Endothelial cell of umbilical vein (primary cell): Measurements from ENCODE around the gene AASDH. TPM values are rescaled to one million over a fixed set of nuclear protein-coding genes. Genes with fewer than 3 reads are reported as not detected.

ENCODE experiments used
- BruUV-seq: library from RNA; stranded (reverse); fragments of 400-500 nt; replicated peaks from 2 replicates; lab custom pipeline; 2021; lab: Mats Ljungman, UMichigan
- CTCF ChIA-PET: fragments of 300-600, 350-600 bp; sonication (Branson Sonifier 250); formaldehyde crosslinking; loops from one replicate; lab custom pipeline; 2021; ENCODE audit warnings: antibody characterized with exemption, inconsistent platforms; lab: Charles Lee
- POLR2A ChIA-PET: fragments of 300-600, 350-600 bp; sonication (Branson Sonifier 250); formaldehyde crosslinking; loops from one replicate; lab custom pipeline; 2021; ENCODE audit warnings: antibody characterized with exemption, inconsistent platforms; lab: Charles Lee
- DNase-seq: peaks from one replicate; pipeline ENCODE4 v3.0.0-alpha.2; 2011; ENCODE audit warnings: low read depth, low spot score
- FAIRE-seq: peaks from 2 replicates; lab custom pipeline; 2011; peaks lifted over from hg19 to GRCh38; lab: Jason Lieb, UNC
- H2AFZ ChIP-seq: 2 replicates; pipeline ENCODE4 v1.6.0; 2012; ENCODE audit warnings: low read depth, low read length, control low read depth, inconsistent platforms
- H3K27ac ChIP-seq: 2 replicates; pipeline ENCODE4 v1.5.1; 2011; ENCODE audit warnings: low read depth, mild to moderate bottlenecking, control low read depth, low read length, moderate library complexity; ENCODE audit not compliant: insufficient read depth
- H3K27me3 ChIP-seq, 2 experiments: 2 replicates each; pipeline versions ENCODE4 v1.6.0 to v1.6.1; 2011; ENCODE audit warnings: low read length in 2 of 2, mixed read lengths in 1 of 2; ENCODE audit not compliant: control insufficient read depth in 2 of 2, insufficient read depth in 2 of 2
- H3K36me3 ChIP-seq, 2 experiments: 2 replicates in 1 of 2; 3 replicates in 1 of 2; pipeline ENCODE4 v1.5.1; 2011; ENCODE audit warnings: low read length in 2 of 2, mild to moderate bottlenecking in 1 of 2, moderate library complexity in 1 of 2; ENCODE audit not compliant: control insufficient read depth in 2 of 2, insufficient read depth in 2 of 2; ENCODE audit errors: extremely low read depth in 1 of 2
- H3K4me1 ChIP-seq: 3 replicates; pipeline ENCODE4 v1.5.1; 2011; ENCODE audit warnings: mild to moderate bottlenecking, low read length; ENCODE audit not compliant: control insufficient read depth, insufficient read depth; ENCODE audit errors: extremely low read depth
- H3K4me2 ChIP-seq: 2 replicates; pipeline ENCODE4 v1.6.1; 2011; ENCODE audit warnings: low read length, control low read depth, mixed read lengths; ENCODE audit not compliant: insufficient read depth
- H3K4me3 ChIP-seq, 3 experiments: fragments of 200-600 bp in 1 of 3; sonication (generic), shearing (Covaris generic) in 1 of 3; replicated peaks in 1 of 3; 2 replicates each; pipeline ENCODE4 v1.5.1; 2011 to 2016; ENCODE audit warnings: control low read depth in 3 of 3, low read length in 3 of 3, mild to moderate bottlenecking in 2 of 3, inconsistent platforms in 1 of 3, low read depth in 1 of 3, moderate library complexity in 1 of 3; ENCODE audit not compliant: insufficient read depth in 1 of 3
- H3K79me2 ChIP-seq: 2 replicates; pipeline ENCODE4 v1.6.0; 2012; ENCODE audit warnings: low read length, inconsistent platforms; ENCODE audit not compliant: control insufficient read depth, insufficient read depth
- H3K9ac ChIP-seq: replicated peaks from 2 replicates; pipeline ENCODE3; 2011; ENCODE audit warnings: low read length, control low read depth; ENCODE audit not compliant: insufficient read depth; ENCODE audit errors: extremely low read depth
- H3K9me1 ChIP-seq: replicated peaks from 3 replicates; pipeline ENCODE4 v1.6.0; 2011; ENCODE audit warnings: mild to moderate bottlenecking, low read length; ENCODE audit not compliant: control insufficient read depth, insufficient read depth; ENCODE audit errors: extremely low read depth
- H3K9me3 ChIP-seq: replicated peaks from 2 replicates; pipeline ENCODE4 v1.5.1; 2012; ENCODE audit warnings: low read length, inconsistent platforms; ENCODE audit not compliant: control insufficient read depth, insufficient read depth
- H4K20me1 ChIP-seq: replicated peaks from 2 replicates; pipeline ENCODE3; 2011; ENCODE audit warnings: mild to moderate bottlenecking, low read length; ENCODE audit not compliant: control insufficient read depth, insufficient read depth; ENCODE audit errors: extremely low read depth
- CTCF ChIP-seq, 2 donors: IDR thresholded peaks; 1 replicate in 1 of 2; 2 replicates in 1 of 2; pipeline ENCODE4 v1.5.1; 2011; ENCODE audit warnings: low read length in 2 of 2, mild to moderate bottlenecking in 2 of 2, moderate library complexity in 2 of 2, control low read depth in 1 of 2, inconsistent platforms in 1 of 2, low read depth in 1 of 2; ENCODE audit not compliant: insufficient read depth in 1 of 2; ENCODE audit errors: extremely low read depth in 1 of 2
- EZH2 ChIP-seq: IDR thresholded peaks from 2 replicates; pipeline ENCODE4 v1.6.1; 2012; ENCODE audit warnings: borderline replicate concordance, low read depth, mild to moderate bottlenecking, moderate library complexity, low read length, inconsistent platforms; ENCODE audit not compliant: severe bottlenecking
- FOS ChIP-seq: IDR thresholded peaks from 2 replicates; pipeline ENCODE4 v1.6.1; 2011; ENCODE audit warnings: mild to moderate bottlenecking, low read length, moderate library complexity, borderline replicate concordance; ENCODE audit not compliant: insufficient read depth
- GATA2 ChIP-seq: IDR thresholded peaks from 2 replicates; pipeline ENCODE4 v1.7.0; 2011; ENCODE audit warnings: low read depth, mild to moderate bottlenecking, moderate library complexity, mixed read lengths, low read length; ENCODE audit not compliant: insufficient read length, insufficient read depth
- JUN ChIP-seq: IDR thresholded peaks from 2 replicates; pipeline ENCODE4 v1.6.1; 2011; ENCODE audit warnings: borderline replicate concordance, low read depth; ENCODE audit not compliant: insufficient read length, insufficient read depth
- MAX ChIP-seq: IDR thresholded peaks from 2 replicates; pipeline ENCODE4 v1.6.1; 2011; ENCODE audit not compliant: insufficient read depth, insufficient read length
- MYC ChIP-seq: IDR thresholded peaks from one replicate; pipeline ENCODE4 v1.6.1; 2011; ENCODE audit warnings: mild to moderate bottlenecking, low read depth, low read length
- POLR2A ChIP-seq: IDR thresholded peaks from 2 replicates; pipeline ENCODE4 v1.6.1; 2012; ENCODE audit warnings: low read depth, mild to moderate bottlenecking, control low read depth, low read length
- POLR2AphosphoS5 ChIP-seq: IDR thresholded peaks from 2 replicates; pipeline ENCODE4 v1.6.1; 2012; ENCODE audit warnings: low read depth, mild to moderate bottlenecking, control low read depth, low read length, moderate library complexity; ENCODE audit not compliant: insufficient read depth
- dilution Hi-C: fragments of 300-500 bp; cut with MboI; formaldehyde crosslinking; loops from one replicate; pipeline ENCODE4 v1.15.0; 2019; ENCODE audit warnings: low sequenced_read_pairs; ENCODE audit not compliant: extremely low pct_ligation_motif_present
- intact Hi-C: fragments of 100-400 bp; cut with micrococcal nuclease; formaldehyde crosslinking; loops from one replicate; pipeline ENCODE4 v1.10.0; 2022
- polyA plus RNA-seq, 4 experiments: library from polyadenylated mRNA; depleted of rRNA in 3 of 4; stranded (reverse) in 3 of 4; unstranded in 1 of 4; fragments of >200 nt; gene quantifications; 2 replicates each; pipeline versions ENCODE4 v1.2.1 to v1.2.3, GENCODE V29; 2011 to 2012; ENCODE audit warnings: missing spikeins in 1 of 4
- total RNA-seq: library from RNA; stranded (reverse); gene quantifications from 2 replicates; pipeline ENCODE4 v1.2.3, GENCODE V29; 2021

The AASDH gene
- total and polyA plus RNA-seq, 2 donors (not counting 3 experiments of a cell fraction or from before 2014, with no cell fraction given), result 4.2 to 9.5 TPM

- Histone ChIP-seq H3K4me3 (no peak overlapping the region), H3K9me3 (no peaks in the 10 kb centered on the region), H3K27ac (no peak overlapping the region), H3K4me2 (no peak overlapping the region), H3K9ac (no peak overlapping the region), H3K79me2 (no peaks in the 10 kb centered on the region), H3K4me1 (peaks cover 12% of the 10 kb centered on the region), H2AFZ (no peak overlapping the region), H4K20me1 (no peaks in the 10 kb centered on the region), H3K9me1 (no peaks in the 10 kb centered on the region), H3K36me3 (no peaks in the 10 kb centered on the region), H3K27me3 (no peaks in the 10 kb centered on the region)
- intact Hi-C loops (no loop called here), dilution Hi-C loops (no loop called here)
- ChIA-PET CTCF (no interaction called here), POLR2A (no interaction called here)
- TF ChIP-seq CTCF (IDR thresholded peaks at IDR 0.05; ENCODE audit: extremely low read depth in 1 of 2, insufficient read depth in 1 of 2, low read depth in 1 of 2, low read length in 2 of 2), result no peak
- no peak for TF ChIP-seq POLR2A
- no peak for TF ChIP-seq POLR2AphosphoS5
- no peak for TF ChIP-seq FOS
- TF ChIP-seq MYC, result no peak
- TF ChIP-seq GATA2, result no peak
- TF ChIP-seq EZH2, result no peak
- no peak for TF ChIP-seq JUN
- no peak for TF ChIP-seq MAX
- no peak for FAIRE-seq
- no TSS peak for BruUV-seq
- no peak for DNase-seq
Measured at GRCh38 chr4:56289934-56290333, 97.4 kb downstream of the AASDH start.
